Measurements from ENCODE around the gene LURAP1L.

Gene LURAP1L

DNA sequence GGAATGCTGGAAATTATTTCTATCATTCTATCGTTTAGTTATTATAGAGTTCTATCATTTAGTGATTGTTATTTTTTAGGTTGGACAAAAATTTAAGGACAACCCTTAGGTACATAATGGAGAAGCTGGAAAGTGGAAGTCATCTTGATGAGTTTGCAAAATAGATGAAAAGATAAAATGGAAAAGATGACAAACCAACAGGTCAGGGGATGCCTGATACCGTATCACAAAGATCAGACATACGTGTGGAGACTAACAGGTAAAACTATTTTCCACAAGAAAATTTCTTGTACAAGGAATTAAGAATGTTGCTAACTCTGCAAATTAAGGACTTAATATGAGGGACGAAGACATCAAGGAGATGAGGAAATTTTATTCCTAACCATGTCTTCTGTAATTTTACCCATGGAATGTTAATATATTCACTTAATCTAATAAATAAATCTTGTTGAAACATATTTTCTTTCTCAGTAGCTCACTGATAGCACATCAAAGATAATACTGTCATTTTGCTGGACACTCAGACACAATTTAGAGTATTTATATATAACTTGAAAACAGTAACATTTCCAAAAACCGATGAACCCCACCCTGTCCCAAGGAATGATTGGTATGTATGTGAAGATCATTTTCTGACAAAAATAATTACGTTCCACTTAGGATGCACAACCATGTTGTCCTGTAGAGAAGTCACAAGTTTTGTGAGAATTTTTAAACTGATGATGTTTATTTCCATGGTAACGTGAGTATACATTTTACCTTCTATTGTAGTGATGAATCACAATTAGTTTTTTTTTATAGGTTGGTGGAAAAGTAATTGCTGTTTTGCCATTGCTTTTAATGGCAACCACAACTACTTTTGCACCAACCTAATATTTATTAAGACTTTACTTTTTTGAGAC lies 2.6 kb downstream of the LURAP1L start:
- no peak for DNase-seq

DNA sequence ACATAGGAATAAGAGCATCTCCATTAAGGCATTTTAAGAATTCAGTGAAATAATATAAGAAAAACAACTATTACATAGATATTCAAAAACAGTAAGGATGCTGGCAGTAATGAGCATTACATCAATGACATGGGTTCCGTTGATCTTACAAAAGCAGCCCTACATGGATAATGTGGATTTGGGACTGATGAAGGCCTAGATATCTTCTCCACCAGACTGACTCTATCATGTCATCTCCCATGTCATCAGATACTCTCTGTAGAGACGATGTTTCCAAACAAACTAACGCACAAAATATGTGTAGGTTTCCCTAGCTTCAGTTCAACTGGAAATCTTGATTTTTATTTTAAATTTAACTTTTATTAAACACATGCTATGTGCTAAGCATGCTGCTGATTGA lies 3.6 kb downstream of the LURAP1L start:
- DNase-seq, result no peak

DNA sequence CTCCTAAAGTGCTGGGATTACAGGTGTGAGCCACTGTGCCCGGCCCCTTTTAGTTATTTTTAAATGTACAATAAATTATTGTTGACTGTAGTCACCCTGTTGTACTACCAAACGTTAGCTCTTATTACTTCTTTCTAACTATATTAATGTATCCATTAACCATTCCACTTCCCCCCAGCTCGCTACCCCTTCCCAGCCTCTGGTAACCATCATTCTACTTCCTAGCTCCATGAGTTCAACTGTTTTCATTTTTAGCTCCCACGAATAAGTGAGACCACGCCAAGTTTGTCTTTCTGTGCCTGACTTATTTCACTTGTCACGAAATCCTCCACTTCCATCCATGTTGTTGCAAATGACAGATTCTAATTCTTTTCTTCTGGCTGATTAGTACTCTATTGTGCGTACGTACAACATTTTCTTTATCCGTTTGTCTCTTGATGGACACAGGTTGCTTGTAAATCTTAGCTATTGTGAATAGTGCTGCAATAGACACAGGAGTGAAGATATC lies 6.5 kb downstream of the LURAP1L start:
- no peak for DNase-seq

DNA sequence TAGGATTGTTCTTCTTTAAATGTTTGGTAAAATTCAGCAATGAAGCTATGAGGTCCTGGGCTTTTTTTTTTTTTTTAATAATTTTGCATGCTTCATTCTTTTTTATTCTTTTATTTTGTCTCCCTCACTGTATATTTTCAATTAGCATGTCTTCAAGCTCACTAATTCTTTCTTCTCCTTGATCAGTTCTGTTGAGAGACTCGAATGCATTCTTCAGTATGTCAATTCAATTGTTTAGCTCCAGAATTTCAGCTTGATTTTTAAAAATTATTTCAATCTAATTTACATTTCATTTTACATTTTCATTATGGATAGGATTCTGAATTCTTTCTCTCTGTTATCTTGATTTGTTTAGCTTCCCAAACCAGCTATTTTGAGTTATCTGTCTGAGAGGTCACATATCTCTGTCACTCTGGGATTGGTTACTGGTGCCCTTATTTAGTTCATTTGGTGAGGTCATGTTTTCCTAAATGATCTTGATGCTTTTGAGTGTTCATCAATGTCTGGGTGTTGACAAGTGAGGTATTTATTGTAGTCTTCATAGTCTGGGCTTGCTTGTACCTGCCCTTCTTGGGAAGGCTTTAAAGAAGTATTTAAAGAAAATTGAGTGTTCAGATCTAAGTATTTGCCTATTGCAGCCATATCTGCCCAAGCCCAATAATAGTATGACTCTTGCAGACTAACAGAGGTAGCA lies 9.1 kb downstream of the LURAP1L start:
- DNase-seq, result no peak

DNA sequence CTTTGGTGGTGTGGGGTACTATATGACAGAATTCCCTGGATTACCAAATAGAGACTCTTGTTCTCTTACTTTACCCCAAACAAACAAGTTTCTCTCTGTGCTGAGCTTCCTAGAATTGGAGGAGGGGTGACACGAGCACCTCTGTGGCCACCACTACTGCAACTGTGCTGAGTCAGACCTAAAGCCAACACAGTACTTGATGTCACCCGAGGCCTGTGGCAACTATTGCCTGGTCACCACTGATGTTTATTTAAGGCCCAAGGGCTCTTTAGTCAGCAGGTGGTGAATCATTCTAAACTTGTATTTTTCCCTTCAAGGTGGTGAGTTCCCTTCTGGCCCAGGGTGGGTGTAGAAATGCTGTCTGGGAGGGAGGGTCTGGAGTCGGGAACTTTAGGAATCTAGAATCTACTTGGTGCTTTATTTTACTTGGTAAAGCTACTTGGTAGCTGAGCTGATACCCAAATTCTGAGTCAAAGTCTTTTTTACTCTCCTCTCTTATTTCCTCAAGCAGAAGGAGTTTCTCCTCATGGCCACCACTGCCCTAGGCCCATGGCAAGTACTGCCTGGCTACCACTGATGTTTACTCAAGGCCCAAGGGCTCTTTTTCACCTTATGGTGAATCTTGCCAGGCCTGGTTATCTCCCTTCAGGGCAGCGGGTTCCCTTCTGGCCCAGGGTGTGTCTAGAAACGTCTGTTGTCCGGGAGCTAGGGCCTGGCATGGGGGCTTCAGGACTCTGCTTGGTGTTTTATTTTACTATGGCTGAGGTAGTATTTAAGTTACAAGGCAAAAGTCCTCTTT lies 9.8 kb downstream of the LURAP1L start:
- DNase-seq, result no peak

DNA sequence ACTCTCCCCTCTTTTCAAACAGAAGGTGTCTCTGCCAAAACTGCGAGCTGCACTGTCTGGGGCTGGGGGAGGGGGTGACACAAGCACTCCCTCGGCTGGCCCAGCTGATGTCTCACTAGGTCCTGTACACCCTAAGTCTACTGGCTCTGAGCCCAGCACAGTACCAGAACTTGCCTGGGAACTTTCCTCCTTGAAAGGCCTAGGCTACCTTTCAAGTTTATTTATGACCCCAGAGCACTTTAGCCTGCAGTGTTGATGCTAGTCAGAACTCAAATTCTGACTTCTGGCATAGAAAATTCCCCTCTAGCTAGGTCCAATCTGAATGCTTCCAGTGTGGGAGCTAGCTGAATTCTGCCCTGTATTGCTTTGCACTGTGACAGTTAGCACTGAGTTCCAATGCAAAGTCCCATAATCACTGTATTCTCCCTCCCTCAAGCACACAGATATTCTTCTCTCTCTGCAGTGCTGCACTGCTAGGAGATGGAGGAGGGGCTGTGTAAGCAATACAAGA lies 10.5 kb downstream of the LURAP1L start:
- DNase-seq, result no peak

DNA sequence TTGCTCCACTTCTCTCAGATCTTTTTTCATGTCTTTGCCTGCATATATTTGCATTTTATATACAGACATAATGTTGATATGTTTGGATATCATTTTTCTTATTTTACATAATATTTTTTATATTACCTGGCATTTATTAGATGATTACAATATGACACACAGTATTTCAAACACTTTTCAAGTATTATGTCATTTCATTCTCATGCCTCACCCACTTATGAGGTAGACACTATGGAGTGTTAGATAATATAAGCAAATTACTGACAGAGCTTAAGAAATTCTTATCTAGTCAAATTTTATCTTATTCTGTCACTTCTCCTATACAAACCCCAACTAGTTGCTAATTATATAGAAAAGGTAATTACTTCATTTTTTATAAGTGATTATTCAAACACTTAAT lies 11.1 kb downstream of the LURAP1L start:
- no peak for DNase-seq

DNA sequence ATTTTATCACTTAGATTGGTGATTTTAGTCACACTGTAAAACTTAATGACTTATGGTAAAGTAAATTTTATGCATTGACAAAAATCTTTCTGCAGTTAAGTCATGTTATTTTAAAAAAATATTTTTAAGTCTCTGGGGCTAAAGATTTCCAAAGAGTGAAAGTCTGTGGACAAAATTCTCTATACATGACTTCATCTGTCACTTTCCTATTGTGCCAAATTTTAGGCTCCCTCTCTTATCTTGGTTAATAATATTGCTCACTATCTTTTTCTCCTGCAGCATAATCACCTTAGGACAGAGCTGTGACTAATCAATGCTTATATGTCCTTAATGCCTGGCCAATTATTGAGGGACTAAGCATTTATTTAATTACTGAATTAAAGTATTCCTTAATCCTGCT lies 15.2 kb downstream of the LURAP1L start:
- DNase-seq, result no peak

DNA sequence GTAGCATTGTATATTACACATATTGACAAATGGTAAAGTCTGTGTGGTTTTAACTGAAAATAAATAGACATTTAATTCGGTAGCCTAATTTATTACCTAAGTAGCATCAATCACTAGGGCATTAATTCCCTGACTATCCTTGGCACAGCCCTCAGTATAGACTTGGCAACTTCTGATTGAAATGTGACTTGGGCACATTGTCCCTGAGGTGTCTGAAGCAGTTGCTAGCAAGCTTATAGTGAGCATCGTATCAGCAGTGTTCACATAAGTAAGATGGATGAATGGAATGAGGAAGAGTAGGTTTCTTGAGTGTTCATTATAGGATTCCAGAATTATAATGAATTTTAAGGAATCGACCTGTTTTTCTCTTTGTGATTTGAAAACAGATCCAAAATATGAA lies 16.1 kb downstream of the LURAP1L start:
- no peak for DNase-seq

DNA sequence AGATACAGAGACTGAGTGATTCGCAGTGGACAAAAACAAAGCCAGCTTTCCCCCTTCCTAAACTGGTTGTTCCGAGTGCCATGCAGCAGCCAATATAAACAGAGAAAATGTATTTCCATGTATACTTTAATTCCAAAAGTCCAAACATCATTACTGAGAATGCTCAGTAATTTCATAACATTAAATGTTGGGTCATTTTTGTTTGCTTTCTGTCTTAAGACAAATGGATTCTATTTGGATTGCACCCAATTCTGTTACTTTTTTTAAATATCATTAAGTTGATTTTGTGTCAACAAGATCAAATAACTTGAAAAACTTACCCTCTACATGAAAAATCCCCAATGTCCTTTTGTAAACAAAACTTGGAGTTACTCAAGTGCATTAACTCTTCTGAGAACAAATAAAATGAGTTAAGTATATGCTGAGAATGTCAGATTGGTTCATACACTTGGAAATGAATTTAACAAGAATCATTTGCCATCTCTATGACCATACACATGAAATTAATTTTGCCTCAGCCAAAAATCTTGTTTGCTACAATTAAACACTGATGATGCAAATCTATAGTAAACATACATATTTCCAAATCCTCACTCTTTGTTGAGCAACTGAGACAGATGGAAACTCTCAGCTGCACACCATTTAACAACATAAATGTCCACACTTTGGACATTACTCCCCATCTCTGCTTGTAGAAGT lies 19.4 kb downstream of the LURAP1L start:
- no peak for DNase-seq

DNA sequence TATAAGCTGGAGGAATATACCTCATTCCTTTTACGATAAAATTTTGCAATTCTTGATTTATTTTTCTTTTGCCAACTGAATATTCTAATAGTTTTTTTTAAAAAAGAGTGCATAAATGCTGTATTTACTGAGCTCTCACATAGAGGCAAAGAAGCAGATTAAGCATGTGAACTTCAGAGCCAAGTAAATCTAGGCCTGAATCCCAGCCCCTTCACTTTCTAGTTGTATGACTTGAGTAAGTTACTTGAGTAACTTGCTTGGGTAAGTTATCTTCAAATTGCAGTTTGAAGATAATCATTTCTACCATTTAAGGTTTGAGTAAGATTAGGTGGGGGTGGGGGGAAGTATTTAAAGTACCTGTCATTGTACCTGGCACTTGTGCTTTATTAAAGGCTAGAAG lies 21.8 kb downstream of the LURAP1L start:
- DNase-seq, result no peak

DNA sequence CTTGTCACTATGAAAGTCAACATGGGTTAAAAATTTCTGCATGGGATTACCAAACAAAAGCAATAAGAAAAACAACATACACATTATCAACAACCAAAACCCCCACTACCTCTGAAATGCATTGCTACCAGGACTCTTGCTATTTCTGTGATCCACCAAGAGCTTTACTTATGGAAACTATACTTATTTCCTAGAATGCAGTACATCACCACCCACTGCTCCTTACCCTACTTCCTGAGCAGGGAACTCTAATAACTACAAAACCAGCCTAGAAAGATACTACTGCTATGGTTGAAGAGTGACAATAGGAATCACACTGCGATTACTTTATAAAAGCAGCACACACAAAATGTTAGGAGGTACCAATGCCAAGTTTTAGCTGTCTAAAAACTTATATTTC lies 22.2 kb downstream of the LURAP1L start:
- DNase-seq, result no peak

DNA sequence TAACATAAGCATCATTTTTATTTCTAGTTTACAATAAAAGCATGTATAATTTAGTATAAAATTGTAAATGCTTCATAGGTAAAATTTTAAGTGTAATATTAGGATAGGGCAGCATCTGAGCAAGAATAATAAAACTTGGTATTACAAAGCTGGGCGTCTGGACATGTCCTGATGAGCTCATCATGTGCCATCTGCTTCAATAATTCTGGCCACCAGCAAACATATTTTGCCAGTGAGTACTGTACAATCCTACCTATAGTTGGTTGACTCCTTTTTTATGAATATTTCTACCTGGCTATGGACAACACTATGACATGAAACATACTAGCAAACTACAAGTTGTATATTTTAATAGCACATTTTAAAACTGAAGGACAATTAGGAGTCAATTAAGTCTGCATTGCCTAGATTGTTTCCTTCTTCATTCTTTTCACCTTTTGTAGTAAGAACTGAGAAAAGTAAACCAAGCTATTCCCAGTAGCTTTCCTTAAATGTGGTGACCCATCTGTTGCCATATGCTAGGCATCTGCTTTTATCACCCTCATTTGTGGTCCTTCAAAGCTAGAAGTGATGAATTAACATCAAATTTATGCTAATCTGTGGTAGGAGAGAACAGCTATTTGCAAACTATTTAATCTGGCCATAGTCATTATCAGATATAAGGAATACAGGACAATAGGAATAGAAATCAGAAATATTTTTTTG lies 23.4 kb downstream of the LURAP1L start:
- DNase-seq, result no peak

DNA sequence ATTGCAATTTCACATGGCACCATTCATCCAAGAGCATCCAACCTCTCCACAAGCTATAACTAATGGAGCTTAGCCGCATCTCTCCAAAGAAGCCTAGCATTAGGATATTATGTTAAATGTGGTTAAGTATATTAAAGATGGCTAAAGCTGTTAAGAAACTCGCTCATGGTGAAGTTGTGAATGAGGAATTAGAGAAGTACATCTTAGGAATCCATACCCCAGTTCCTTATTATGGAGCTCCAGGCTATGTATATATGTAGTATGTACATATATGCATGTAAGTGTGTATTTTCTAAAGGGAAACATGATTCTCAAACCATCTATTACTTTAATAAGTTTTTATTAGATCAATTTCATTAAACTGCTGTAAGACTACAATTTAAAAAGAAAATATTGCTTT lies 26.4 kb downstream of the LURAP1L start:
- DNase-seq, result no peak

DNA sequence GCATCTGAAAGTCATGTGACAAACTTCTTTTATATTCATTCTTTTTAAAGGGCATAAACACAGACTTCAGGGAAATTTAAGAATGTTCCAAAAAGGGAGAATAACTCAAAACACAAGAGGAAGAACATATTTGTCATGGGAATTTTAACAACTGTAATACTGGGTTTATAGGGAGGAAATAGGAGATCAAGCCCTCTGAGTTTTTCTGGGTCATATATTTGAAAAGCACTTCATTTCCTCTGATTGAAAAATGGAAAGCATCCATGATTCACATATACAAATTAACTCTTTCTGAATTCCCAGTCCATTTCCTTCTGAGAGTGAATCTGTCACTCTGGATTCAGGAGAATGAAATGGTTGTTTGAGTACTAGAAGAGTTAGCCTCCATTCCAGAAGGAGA lies 26.8 kb downstream of the LURAP1L start:
- DNase-seq, result no peak

DNA sequence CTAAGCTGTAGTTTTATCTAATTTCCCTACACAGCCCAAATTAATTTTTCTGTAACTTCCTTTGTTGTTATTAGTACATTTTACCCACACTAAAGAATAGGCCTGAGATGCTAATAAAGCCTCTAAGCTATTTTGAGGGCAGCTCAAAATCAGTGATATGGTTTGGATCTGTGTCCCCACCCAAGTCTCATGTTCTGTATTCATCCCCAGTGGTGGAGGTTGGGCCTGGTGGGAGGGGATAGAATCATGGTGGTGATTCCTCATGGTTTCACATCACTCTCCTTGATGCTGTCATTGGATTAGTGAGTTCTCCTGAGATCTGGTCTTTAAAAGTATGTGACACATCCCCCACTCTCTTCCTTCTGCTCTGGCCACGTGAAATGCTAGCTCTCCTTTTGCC lies 27.3 kb downstream of the LURAP1L start:
- DNase-seq, result no peak

DNA sequence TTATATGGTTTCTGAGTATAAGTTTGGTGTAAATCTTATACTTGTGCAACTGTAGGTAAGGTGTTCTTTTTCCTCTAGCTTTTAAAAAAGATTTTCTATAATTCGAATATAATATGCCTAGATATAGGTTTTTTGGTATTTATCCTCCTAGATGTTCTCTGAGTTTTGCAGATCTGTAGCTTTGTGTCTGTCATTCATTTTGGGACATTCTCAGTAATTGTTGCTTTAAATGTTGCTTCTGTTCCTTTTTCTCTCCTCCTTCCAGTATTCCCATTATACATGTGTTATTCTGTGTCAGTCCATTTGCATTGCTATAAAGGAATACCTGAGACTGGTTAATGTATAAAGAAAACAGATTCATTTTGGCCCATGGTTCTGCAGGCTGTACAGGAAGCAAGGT lies 33.7 kb downstream of the LURAP1L start:
- DNase-seq, result no peak

DNA sequence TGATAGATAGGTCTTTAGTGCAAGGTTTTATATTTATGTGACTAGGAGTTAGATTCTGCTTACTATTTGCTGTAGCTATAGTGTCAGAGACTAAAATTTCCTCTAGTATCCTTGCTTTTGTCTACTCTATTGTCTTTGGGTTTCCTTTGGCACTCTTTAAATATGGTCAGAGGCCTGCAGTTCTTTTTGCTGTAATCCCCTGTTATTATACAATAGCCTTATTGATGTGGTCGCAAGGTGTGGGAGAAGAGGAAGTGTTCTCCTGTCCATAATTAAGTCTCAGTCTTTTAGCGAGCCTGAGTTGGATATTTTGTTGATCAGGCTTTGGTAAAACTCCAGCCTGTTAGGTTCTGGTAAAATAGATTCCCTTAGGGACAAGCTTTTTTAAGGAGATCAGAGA lies 34.9 kb downstream of the LURAP1L start:
- no peak for DNase-seq

DNA sequence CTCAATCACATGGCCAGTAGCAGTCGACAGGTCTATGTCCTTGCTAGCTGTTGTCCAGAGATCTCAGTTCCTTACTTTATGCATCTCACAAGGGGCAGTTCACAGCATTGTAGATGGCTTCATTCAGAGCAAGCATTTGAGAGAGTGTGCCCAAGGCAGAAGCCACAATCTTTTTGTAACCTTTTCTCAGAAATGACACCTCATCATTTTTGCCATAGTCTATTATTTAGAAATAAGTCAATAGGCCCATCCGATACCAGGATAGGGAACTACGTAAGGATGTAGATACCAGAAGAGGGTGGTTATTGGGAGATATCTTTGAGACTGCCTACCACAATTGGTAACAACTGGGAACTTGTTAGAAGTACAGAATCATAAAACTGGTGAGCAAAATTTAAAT lies 37.1 kb downstream of the LURAP1L start:
- DNase-seq, result no peak

DNA sequence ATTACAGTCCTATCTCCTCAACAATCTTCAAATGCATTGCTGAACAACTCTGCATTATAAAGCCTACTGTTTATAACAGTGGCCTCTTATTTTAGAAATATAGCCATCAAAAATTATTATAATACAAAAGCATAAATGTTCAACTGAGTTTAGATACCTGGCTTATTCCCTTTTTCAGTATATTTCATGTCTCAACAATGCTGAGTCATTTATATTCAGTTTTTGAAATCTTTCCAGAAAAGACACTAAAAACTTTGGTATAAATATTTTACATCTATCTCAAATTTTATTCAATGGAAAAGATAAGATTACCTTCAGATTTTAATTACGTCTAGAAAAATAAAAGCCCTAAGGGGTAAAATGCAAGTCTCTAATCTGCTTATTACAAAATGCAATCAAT lies 37.9 kb downstream of the LURAP1L start:
- DNase-seq, result no peak

DNA sequence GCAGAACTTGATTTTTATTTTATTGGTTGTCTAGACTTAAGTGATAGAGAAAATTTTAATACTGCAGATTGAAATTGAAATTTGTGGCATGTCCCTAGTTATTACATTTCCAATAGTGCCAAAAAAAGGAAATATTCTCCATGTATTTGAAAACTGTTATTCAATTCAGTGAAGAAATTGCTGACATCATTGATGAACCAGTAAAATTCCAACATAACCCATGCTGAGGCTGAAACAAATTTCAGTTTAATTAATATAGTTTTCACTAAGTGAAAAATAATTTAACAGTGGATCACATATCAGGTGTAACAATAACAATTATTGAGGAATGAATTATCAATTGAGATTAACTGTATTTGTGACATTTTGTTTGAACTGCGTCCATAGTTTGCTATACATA lies 38.7 kb downstream of the LURAP1L start:
- DNase-seq, result no peak
